ENCODE data around the gene IMPACT.

IMPACT gene

GRCh38 chr18:24479371-24479770, 52.9 kb downstream of the IMPACT start:
- no peak for DNase-seq
- WGBS, result 72% methylated on average over 4 of the region's 7 CpGs

GRCh38 chr18:24482821-24483220, 56.4 kb downstream of the IMPACT start:
- Histone ChIP-seq H3K4me2 (ENCODE audit: low read length, poor library complexity, severe bottlenecking) (no peak overlapping the region), H2AK5ac (ENCODE audit: low read length, severe bottlenecking) (no peak overlapping the region), H3K4ac (ENCODE audit: low read depth in 1 of 2, low read length in 2 of 2) (no peak overlapping the region), H4K91ac (ENCODE audit: low read length) (no peak overlapping the region), H2BK5ac (ENCODE audit: low read depth, low read length, poor library complexity, severe bottlenecking) (no peak overlapping the region), H3K27ac (ENCODE audit: low read length, poor library complexity, severe bottlenecking) (no peak overlapping the region), H3K18ac (ENCODE audit: low read depth in 1 of 2, low read length in 2 of 2) (no peak overlapping the region), H4K8ac (ENCODE audit: low read length) (no peak overlapping the region), H3K9ac (ENCODE audit: low read length) (no peak overlapping the region), H2BK120ac (ENCODE audit: low read depth, low read length) (no peak overlapping the region), H3K14ac (ENCODE audit: low read length in 2 of 2) (no peak overlapping the region), H2BK12ac (ENCODE audit: low read length in 2 of 2) (no peak overlapping the region), H2AFZ (ENCODE audit: low read depth, low read length) (no peak overlapping the region), H3K4me3 (ENCODE audit: insufficient read depth in 1 of 2, low read depth in 1 of 2, low read length in 2 of 2) (no peak overlapping the region), H3K79me1 (replicated peaks; ENCODE audit: low read length, poor library complexity, severe bottlenecking) (no peaks in the 10 kb centered on the region), H3K23ac (ENCODE audit: low read length in 2 of 2) (no peak overlapping the region), H3K9me3 (ENCODE audit: control insufficient read depth, low read length) (no peaks in the 10 kb centered on the region), H3K36me3 (ENCODE audit: control insufficient read depth in 1 of 2, insufficient read depth in 2 of 2, low read depth in 1 of 2, low read length in 2 of 2) (no peaks in the 10 kb centered on the region), H3K4me1 (ENCODE audit: control insufficient read depth, insufficient read depth, low read depth, low read length) (no peaks in the 10 kb centered on the region), H2BK15ac (ENCODE audit: low read depth, poor library complexity, severe bottlenecking) (no peak overlapping the region), H3K27me3 (ENCODE audit: control insufficient read depth in 1 of 2, insufficient read depth in 1 of 2, low read length in 2 of 2) (peaks cover 0 to 4% of the 10 kb centered on the region in 2 experiments)
- WGBS, result 100% methylated on average over 2 of the region's 5 CpGs
- DNase-seq, result no peak

More at GRCh38 chr18:24479371-24479770, 52.9 kb downstream of the IMPACT start:
- no peak overlapping the region for H2AK5ac ChIP-seq (ENCODE audit: low read length, severe bottlenecking)
- no peak overlapping the region for H3K18ac ChIP-seq (ENCODE audit: low read depth in 1 of 2, low read length in 2 of 2)
- H3K9me3 ChIP-seq (ENCODE audit: control insufficient read depth, low read length), result no peaks in the 10 kb centered on the region
- H2BK12ac ChIP-seq (ENCODE audit: low read length in 2 of 2), result no peak overlapping the region
- no peak overlapping the region for H2AFZ ChIP-seq (ENCODE audit: low read depth, low read length)
- no peak overlapping the region for H3K14ac ChIP-seq (ENCODE audit: low read length in 2 of 2)
- H4K91ac ChIP-seq (ENCODE audit: low read length), result no peak overlapping the region
- H3K27ac ChIP-seq (ENCODE audit: low read length, poor library complexity, severe bottlenecking), result no peak overlapping the region
- no peaks in the 10 kb centered on the region for H3K36me3 ChIP-seq (ENCODE audit: control insufficient read depth in 1 of 2, insufficient read depth in 2 of 2, low read depth in 1 of 2, low read length in 2 of 2)
- no peak overlapping the region for H3K4me3 ChIP-seq (ENCODE audit: insufficient read depth in 1 of 2, low read depth in 1 of 2, low read length in 2 of 2)
- H2BK120ac ChIP-seq (ENCODE audit: low read depth, low read length), result no peak overlapping the region
- no peaks in the 10 kb centered on the region for H3K4me1 ChIP-seq (ENCODE audit: control insufficient read depth, insufficient read depth, low read depth, low read length)
- no peaks in the 10 kb centered on the region for H3K79me1 ChIP-seq (replicated peaks; ENCODE audit: low read length, poor library complexity, severe bottlenecking)
- H3K4me2 ChIP-seq (ENCODE audit: low read length, poor library complexity, severe bottlenecking), result no peak overlapping the region
- no peak overlapping the region for H4K8ac ChIP-seq (ENCODE audit: low read length)
- H3K9ac ChIP-seq (ENCODE audit: low read length), result no peak overlapping the region
- H2BK15ac ChIP-seq (ENCODE audit: low read depth, poor library complexity, severe bottlenecking), result no peak overlapping the region
- H3K27me3 ChIP-seq (ENCODE audit: control insufficient read depth in 1 of 2, insufficient read depth in 1 of 2, low read length in 2 of 2), result peaks cover 0 to 1% of the 10 kb centered on the region in 2 experiments
- no peak overlapping the region for H3K4ac ChIP-seq (ENCODE audit: low read depth in 1 of 2, low read length in 2 of 2)
- no peak overlapping the region for H2BK5ac ChIP-seq (ENCODE audit: low read depth, low read length, poor library complexity, severe bottlenecking)
- no peak overlapping the region for H3K23ac ChIP-seq (ENCODE audit: low read length in 2 of 2)

- no peak overlapping the region for H2BK15ac ChIP-seq (ENCODE audit: low read depth, poor library complexity, severe bottlenecking)
- no peak overlapping the region for H2BK120ac ChIP-seq (ENCODE audit: low read depth, low read length)
- no peak overlapping the region for H2BK5ac ChIP-seq (ENCODE audit: low read depth, low read length, poor library complexity, severe bottlenecking)
- no peak overlapping the region for H3K4ac ChIP-seq (ENCODE audit: low read depth in 1 of 2, low read length in 2 of 2)
- H3K36me3 ChIP-seq (ENCODE audit: control insufficient read depth in 1 of 2, insufficient read depth in 2 of 2, low read depth in 1 of 2, low read length in 2 of 2), result no peaks in the 10 kb centered on the region
- H2AK5ac ChIP-seq (ENCODE audit: low read length, severe bottlenecking), result no peak overlapping the region
- no peak overlapping the region for H3K4me3 ChIP-seq (ENCODE audit: insufficient read depth in 1 of 2, low read depth in 1 of 2, low read length in 2 of 2)
- no peak overlapping the region for H3K14ac ChIP-seq (ENCODE audit: low read length in 2 of 2)
- no peak overlapping the region for H2AFZ ChIP-seq (ENCODE audit: low read depth, low read length)
- H3K18ac ChIP-seq (ENCODE audit: low read depth in 1 of 2, low read length in 2 of 2), result no peak overlapping the region
- no peaks in the 10 kb centered on the region for H3K9me3 ChIP-seq (ENCODE audit: control insufficient read depth, low read length)
- no peak overlapping the region for H4K8ac ChIP-seq (ENCODE audit: low read length)
- peaks cover 0 to 4% of the 10 kb centered on the region in 2 experiments for H3K27me3 ChIP-seq (ENCODE audit: control insufficient read depth in 1 of 2, insufficient read depth in 1 of 2, low read length in 2 of 2)
- no peak overlapping the region for H3K4me2 ChIP-seq (ENCODE audit: low read length, poor library complexity, severe bottlenecking)
- no peak overlapping the region for H3K27ac ChIP-seq (ENCODE audit: low read length, poor library complexity, severe bottlenecking)
- no peaks in the 10 kb centered on the region for H3K4me1 ChIP-seq (ENCODE audit: control insufficient read depth, insufficient read depth, low read depth, low read length)
- DNase-seq, result no peak
- no peak overlapping the region for H4K91ac ChIP-seq (ENCODE audit: low read length)
- H3K79me1 ChIP-seq (replicated peaks; ENCODE audit: low read length, poor library complexity, severe bottlenecking), result no peaks in the 10 kb centered on the region
- no peak overlapping the region for H2BK12ac ChIP-seq (ENCODE audit: low read length in 2 of 2)
- H3K9ac ChIP-seq (ENCODE audit: low read length), result no peak overlapping the region
- H3K23ac ChIP-seq (ENCODE audit: low read length in 2 of 2), result no peak overlapping the region
- WGBS, result 100% methylated on average over 1 of the region's 3 CpGs
These were observed 59.2 kb downstream of the IMPACT start for GRCh38 chr18:24485681-24486080.

- no peak overlapping the region for H3K9ac ChIP-seq (ENCODE audit: low read length)
- H2BK5ac ChIP-seq (ENCODE audit: low read depth, low read length, poor library complexity, severe bottlenecking), result no peak overlapping the region
- H2BK12ac ChIP-seq (ENCODE audit: low read length in 2 of 2), result no peak overlapping the region
- H4K8ac ChIP-seq (ENCODE audit: low read length), result no peak overlapping the region
- H3K4me1 ChIP-seq (ENCODE audit: control insufficient read depth, insufficient read depth, low read depth, low read length), result no peaks in the 10 kb centered on the region
- H3K27ac ChIP-seq (ENCODE audit: low read length, poor library complexity, severe bottlenecking), result no peak overlapping the region
- H3K79me1 ChIP-seq (replicated peaks; ENCODE audit: low read length, poor library complexity, severe bottlenecking), result no peaks in the 10 kb centered on the region
- H2AFZ ChIP-seq (ENCODE audit: low read depth, low read length), result no peak overlapping the region
- H3K4ac ChIP-seq (ENCODE audit: low read depth in 1 of 2, low read length in 2 of 2), result no peak overlapping the region
- no peak overlapping the region for H4K91ac ChIP-seq (ENCODE audit: low read length)
- H2AK5ac ChIP-seq (ENCODE audit: low read length, severe bottlenecking), result no peak overlapping the region
- no peak overlapping the region for H2BK15ac ChIP-seq (ENCODE audit: low read depth, poor library complexity, severe bottlenecking)
- no peak overlapping the region for H3K4me2 ChIP-seq (ENCODE audit: low read length, poor library complexity, severe bottlenecking)
- H2BK120ac ChIP-seq (ENCODE audit: low read depth, low read length), result no peak overlapping the region
- 82% methylated on average over 9 of the region's 9 CpGs for WGBS
- H3K18ac ChIP-seq (ENCODE audit: low read depth in 1 of 2, low read length in 2 of 2), result no peak overlapping the region
- no peaks in the 10 kb centered on the region for H3K36me3 ChIP-seq (ENCODE audit: control insufficient read depth in 1 of 2, insufficient read depth in 2 of 2, low read depth in 1 of 2, low read length in 2 of 2)
- peaks cover 0 to 4% of the 10 kb centered on the region in 2 experiments for H3K27me3 ChIP-seq (ENCODE audit: control insufficient read depth in 1 of 2, insufficient read depth in 1 of 2, low read length in 2 of 2)
- H3K9me3 ChIP-seq (ENCODE audit: control insufficient read depth, low read length), result no peaks in the 10 kb centered on the region
- no peak for DNase-seq
- H3K4me3 ChIP-seq (ENCODE audit: insufficient read depth in 1 of 2, low read depth in 1 of 2, low read length in 2 of 2), result no peak overlapping the region
- no peak overlapping the region for H3K23ac ChIP-seq (ENCODE audit: low read length in 2 of 2)
- no peak overlapping the region for H3K14ac ChIP-seq (ENCODE audit: low read length in 2 of 2)
These were observed 60.2 kb downstream of the IMPACT start for GRCh38 chr18:24486684-24487083.

All from mesenchymal stem cell (in vitro differentiated cells and primary cell).